ENCODE data around the gene EFNA3. TPM values are rescaled to one million over a fixed set of nuclear protein-coding genes. Genes with fewer than 3 reads are reported as not detected.

EFNA3 gene
- total RNA-seq, 3 donors from 2014 or later = 0.84 to 2.0 (median 1.1) TPM

GRCh38 chr1:155057104-155057503 is 21.5 kb upstream of the EFNA3 start:
- no peaks in the 10 kb centered on the region for H3K27me3 Mint-ChIP-seq (ENCODE audit: low read depth)
- peaks cover 10% of the 10 kb centered on the region for H3K36me3 Mint-ChIP-seq (ENCODE audit: insufficient read depth)
- no peaks in the 10 kb centered on the region for H3K9me3 Mint-ChIP-seq
- ATAC-seq = no peak
- no peak for DNase-seq
- H3K4me1 Mint-ChIP-seq (ENCODE audit: low read depth) = peaks cover 21% of the 10 kb centered on the region
- H3K4me3 Mint-ChIP-seq = no peak overlapping the region

GRCh38 chr1:155057788-155058211 is 20.8 kb upstream of the EFNA3 start:
- Mint-ChIP-seq H3K9me3 (no peaks in the 10 kb centered on the region), H3K4me3 (no peak overlapping the region), H3K36me3 (ENCODE audit: insufficient read depth) (peaks cover 10% of the 10 kb centered on the region), H3K27me3 (ENCODE audit: low read depth) (no peaks in the 10 kb centered on the region), H3K4me1 (ENCODE audit: low read depth) (peaks cover 19% of the 10 kb centered on the region)
- ATAC-seq (no peak), DNase-seq (no peak)

GRCh38 chr1:155060736-155061135 is 17.9 kb upstream of the EFNA3 start:
- Mint-ChIP-seq H3K27me3 (ENCODE audit: low read depth) (no peaks in the 10 kb centered on the region), H3K4me3 (no peak overlapping the region), H3K9me3 (no peaks in the 10 kb centered on the region), H3K36me3 (ENCODE audit: insufficient read depth) (peaks cover 10% of the 10 kb centered on the region), H3K4me1 (ENCODE audit: low read depth) (peaks cover 30% of the 10 kb centered on the region)
- no peak for ATAC-seq
- DNase-seq = no peak

- Mint-ChIP-seq H3K27me3 (ENCODE audit: low read depth) (no peaks in the 10 kb centered on the region), H3K4me3 (peak overlapping the region; percentile 37), H3K36me3 (ENCODE audit: insufficient read depth) (peaks cover 7% of the 10 kb centered on the region), H3K9me3 (no peaks in the 10 kb centered on the region), H3K4me1 (ENCODE audit: low read depth) (peaks cover 30% of the 10 kb centered on the region)
- DNase-seq = peak; percentile 97
- peak; percentile 59 to 61 for ATAC-seq
These were observed 17.1 kb upstream of the EFNA3 start for GRCh38 chr1:155061381-155062150.

GRCh38 chr1:155062151-155062686 is 16.4 kb upstream of the EFNA3 start:
- DNase-seq (no peak), ATAC-seq (no peak)
- Mint-ChIP-seq H3K9me3 (no peaks in the 10 kb centered on the region), H3K27me3 (ENCODE audit: low read depth) (no peaks in the 10 kb centered on the region), H3K4me3 (no peak overlapping the region), H3K4me1 (ENCODE audit: low read depth) (peaks cover 30% of the 10 kb centered on the region), H3K36me3 (ENCODE audit: insufficient read depth) (peaks cover 8% of the 10 kb centered on the region)

GRCh38 chr1:155062702-155063411 is 15.8 kb upstream of the EFNA3 start:
- Mint-ChIP-seq H3K9me3 (no peaks in the 10 kb centered on the region), H3K4me3 (peak overlapping the region; percentile 89), H3K4me1 (ENCODE audit: low read depth) (peaks cover 30% of the 10 kb centered on the region), H3K36me3 (ENCODE audit: insufficient read depth) (peaks cover 7% of the 10 kb centered on the region), H3K27me3 (ENCODE audit: low read depth) (no peaks in the 10 kb centered on the region)
- peak; percentile 68 for DNase-seq
- peak; percentile 30 to 47 for ATAC-seq

- no peaks in the 10 kb centered on the region for H3K27me3 Mint-ChIP-seq (ENCODE audit: low read depth)
- H3K4me1 Mint-ChIP-seq (ENCODE audit: low read depth) = peaks cover 30% of the 10 kb centered on the region
- peak; percentile 87 to 91 for ATAC-seq
- DNase-seq = peak; percentile 73
- peak within 1 kb of the TSS; percentile 89 for H3K4me3 Mint-ChIP-seq
- H3K9me3 Mint-ChIP-seq = no peaks in the 10 kb centered on the region
- peaks cover 7% of the 10 kb centered on the region for H3K36me3 Mint-ChIP-seq (ENCODE audit: insufficient read depth)
These were observed 15.0 kb upstream of the EFNA3 start, which contains the start of gene EFNA4 for GRCh38 chr1:155063550-155064110. Gene EFNA4, plus strand, starts transcription at chr1:155063740. Its CDS starts 84 bp downstream, at chr1:155063824.

- peaks cover 30% of the 10 kb centered on the region for H3K4me1 Mint-ChIP-seq (ENCODE audit: low read depth)
- H3K9me3 Mint-ChIP-seq = no peaks in the 10 kb centered on the region
- DNase-seq (no peak), ATAC-seq (peak; percentile 23 to 42)
- H3K36me3 Mint-ChIP-seq (ENCODE audit: insufficient read depth) = peaks cover 6% of the 10 kb centered on the region
- H3K4me3 Mint-ChIP-seq = peak overlapping the region; percentile 84
- no peaks in the 10 kb centered on the region for H3K27me3 Mint-ChIP-seq (ENCODE audit: low read depth)
These were observed 14.4 kb upstream of the EFNA3 start for GRCh38 chr1:155064111-155064831.

- no peaks in the 10 kb centered on the region for H3K27me3 Mint-ChIP-seq (ENCODE audit: low read depth)
- ATAC-seq (no peak), DNase-seq (no peak)
- H3K4me1 Mint-ChIP-seq (ENCODE audit: low read depth) = peaks cover 30% of the 10 kb centered on the region
- peaks cover 6% of the 10 kb centered on the region for H3K36me3 Mint-ChIP-seq (ENCODE audit: insufficient read depth)
- H3K9me3 Mint-ChIP-seq = no peaks in the 10 kb centered on the region
- H3K4me3 Mint-ChIP-seq = peak overlapping the region; percentile 84
These were observed 13.7 kb upstream of the EFNA3 start for GRCh38 chr1:155064832-155065429.

- H3K27me3 Mint-ChIP-seq (ENCODE audit: low read depth) = no peaks in the 10 kb centered on the region
- peaks cover 31% of the 10 kb centered on the region for H3K4me1 Mint-ChIP-seq (ENCODE audit: low read depth)
- H3K4me3 Mint-ChIP-seq = no peak overlapping the region
- no peak for DNase-seq
- peaks cover 4% of the 10 kb centered on the region for H3K36me3 Mint-ChIP-seq (ENCODE audit: insufficient read depth)
- no peak for ATAC-seq
- H3K9me3 Mint-ChIP-seq = no peaks in the 10 kb centered on the region
These were observed 11.9 kb upstream of the EFNA3 start for GRCh38 chr1:155066777-155067176.

GRCh38 chr1:155068599-155068998 is 10.0 kb upstream of the EFNA3 start:
- H3K9me3 Mint-ChIP-seq = no peaks in the 10 kb centered on the region
- no peak overlapping the region for H3K4me3 Mint-ChIP-seq
- no peak for ATAC-seq

GRCh38 chr1:155069551-155070157 is 9.0 kb upstream of the EFNA3 start:
- DNase-seq = no peak
- ATAC-seq = no peak
- Mint-ChIP-seq H3K4me3 (no peak overlapping the region), H3K9me3 (no peaks in the 10 kb centered on the region), H3K27me3 (ENCODE audit: low read depth) (no peaks in the 10 kb centered on the region), H3K4me1 (ENCODE audit: low read depth) (peaks cover 23% of the 10 kb centered on the region), H3K36me3 (ENCODE audit: insufficient read depth) (peaks cover 4% of the 10 kb centered on the region)

More at GRCh38 chr1:155068599-155068998, 10.0 kb upstream of the EFNA3 start:
- DNase-seq = no peak
- H3K36me3 Mint-ChIP-seq (ENCODE audit: insufficient read depth) = peaks cover 4% of the 10 kb centered on the region
- H3K4me1 Mint-ChIP-seq (ENCODE audit: low read depth) = peaks cover 24% of the 10 kb centered on the region
- H3K27me3 Mint-ChIP-seq (ENCODE audit: low read depth) = no peaks in the 10 kb centered on the region

GRCh38 chr1:155070158-155070621 is 8.4 kb upstream of the EFNA3 start:
- Mint-ChIP-seq H3K4me1 (ENCODE audit: low read depth) (peaks cover 18% of the 10 kb centered on the region), H3K36me3 (ENCODE audit: insufficient read depth) (peaks cover 4% of the 10 kb centered on the region), H3K27me3 (ENCODE audit: low read depth) (no peaks in the 10 kb centered on the region), H3K9me3 (no peaks in the 10 kb centered on the region), H3K4me3 (peak overlapping the region; percentile 19)
- ATAC-seq = no peak
- no peak for DNase-seq
